HG03565 (cell line): ENCODE measurements around the gene C2CD4C.
"Not testable (repeated sequence)": the region's sequence is repeated elsewhere in the genome, so short reads cannot be mapped to it uniquely, and the experiment has no call there.

Experiments used
- ATAC-seq: cut with Tn5 transposase; IDR thresholded peaks from one replicate; pipeline ENCODE4 v1.9.1; 2021; ENCODE audit warnings: mild to moderate bottlenecking, moderate library complexity; ENCODE audit not compliant: unreplicated experiment

Gene C2CD4C

GRCh38 chr19:418761-419671, 10.1 kb upstream of the C2CD4C start:
- ATAC-seq, result no peak

- ATAC-seq, result no peak
Measured at GRCh38 chr19:416416-416815, 7.5 kb upstream of the C2CD4C start.

- no peak for ATAC-seq
Measured at GRCh38 chr19:415292-415691, 6.3 kb upstream of the C2CD4C start.

GRCh38 chr19:413756-414420, 4.9 kb upstream of the C2CD4C start:
- ATAC-seq, result no peak

GRCh38 chr19:412356-413355, 3.7 kb upstream of the C2CD4C start:
- no peak for ATAC-seq

GRCh38 chr19:411723-412355, 2.9 kb upstream of the C2CD4C start:
- no peak for ATAC-seq

- ATAC-seq, result not testable (repeated sequence)
Measured at GRCh38 chr19:411121-411722, 2.3 kb upstream of the C2CD4C start.

- no peak for ATAC-seq
Measured at GRCh38 chr19:410243-410781, 1.4 kb upstream of the C2CD4C start.

GRCh38 chr19:409516-410242, 732 bp upstream of the C2CD4C start:
- no peak for ATAC-seq

GRCh38 chr19:408441-408901, 476 bp downstream of the C2CD4C start:
- no peak for ATAC-seq

- no peak for ATAC-seq
Measured at GRCh38 chr19:407511-408440, 1.2 kb downstream of the C2CD4C start.

GRCh38 chr19:406971-407510, 1.9 kb downstream of the C2CD4C start:
- ATAC-seq, result no peak

- ATAC-seq, result no peak
Measured at GRCh38 chr19:406135-406781, 2.7 kb downstream of the C2CD4C start.

- ATAC-seq, result no peak
Measured at GRCh38 chr19:405121-405965, 3.6 kb downstream of the C2CD4C start.

- ATAC-seq, result no peak
Measured at GRCh38 chr19:403221-404027, 5.5 kb downstream of the C2CD4C start.
